Esophagus squamous epithelium (tissue), 4 donors: ENCODE measurements around the gene ACR.

Experiments
- POLR2A ChIP-seq, 4 donors: fragments of 450-650 bp; IDR thresholded peaks; one replicate each; pipeline ENCODE4 v1.6.1; 2017; ENCODE audit warnings: antibody characterized with exemption in 4 of 4, mild to moderate bottlenecking in 4 of 4, moderate library complexity in 3 of 4
- TF ChIP-seq, protein P1 (sequence below), 6 experiments: fragments of 450-650 bp in 4 of 6; fragments of 200-600 bp in 2 of 6; sonication (generic) in 2 of 6; IDR thresholded peaks; one replicate each; pipeline ENCODE4 v1.5.1; 2016 to 2019; ENCODE audit warnings: antibody characterized with exemption in 6 of 6, mild to moderate bottlenecking in 4 of 6, moderate library complexity in 4 of 6

DNA sequence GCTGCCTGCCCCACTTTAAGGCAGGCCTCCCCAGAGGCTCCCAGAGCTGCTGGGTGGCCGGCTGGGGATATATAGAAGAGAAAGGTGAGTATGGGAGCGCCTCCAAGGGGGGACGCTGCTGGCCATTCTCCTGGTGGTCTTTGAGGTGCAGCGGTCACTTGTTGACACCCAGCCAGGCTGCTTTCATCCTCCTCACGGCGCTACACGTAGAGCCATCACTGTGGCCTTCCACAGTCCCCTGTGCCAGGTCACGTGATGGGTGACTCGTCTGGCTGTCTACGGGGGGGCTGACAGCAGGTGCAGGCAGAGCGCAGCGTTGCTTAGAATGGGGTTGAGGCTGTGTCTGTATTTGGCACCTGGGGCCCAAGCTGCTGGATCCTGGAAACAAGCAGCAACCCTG lies 1.9 kb downstream of the ACR start:
- TF ChIP-seq, protein P1, sequence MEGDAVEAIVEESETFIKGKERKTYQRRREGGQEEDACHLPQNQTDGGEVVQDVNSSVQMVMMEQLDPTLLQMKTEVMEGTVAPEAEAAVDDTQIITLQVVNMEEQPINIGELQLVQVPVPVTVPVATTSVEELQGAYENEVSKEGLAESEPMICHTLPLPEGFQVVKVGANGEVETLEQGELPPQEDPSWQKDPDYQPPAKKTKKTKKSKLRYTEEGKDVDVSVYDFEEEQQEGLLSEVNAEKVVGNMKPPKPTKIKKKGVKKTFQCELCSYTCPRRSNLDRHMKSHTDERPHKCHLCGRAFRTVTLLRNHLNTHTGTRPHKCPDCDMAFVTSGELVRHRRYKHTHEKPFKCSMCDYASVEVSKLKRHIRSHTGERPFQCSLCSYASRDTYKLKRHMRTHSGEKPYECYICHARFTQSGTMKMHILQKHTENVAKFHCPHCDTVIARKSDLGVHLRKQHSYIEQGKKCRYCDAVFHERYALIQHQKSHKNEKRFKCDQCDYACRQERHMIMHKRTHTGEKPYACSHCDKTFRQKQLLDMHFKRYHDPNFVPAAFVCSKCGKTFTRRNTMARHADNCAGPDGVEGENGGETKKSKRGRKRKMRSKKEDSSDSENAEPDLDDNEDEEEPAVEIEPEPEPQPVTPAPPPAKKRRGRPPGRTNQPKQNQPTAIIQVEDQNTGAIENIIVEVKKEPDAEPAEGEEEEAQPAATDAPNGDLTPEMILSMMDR (IDR thresholded peaks at IDR 0.05), result no peak
- no peak for TF ChIP-seq POLR2A (IDR thresholded peaks at IDR 0.05)
